Liver (tissue), 3 donors: Measurements from ENCODE around the gene UBTD1.

Experiments used
- CTCF ChIP-seq: fragments of 150-350 bp; IDR thresholded peaks from 2 replicates; pipeline ENCODE4 v1.5.1; 2017; ENCODE audit warnings: improper control_type of control experiment, low read depth, low read length; ENCODE audit not compliant: missing input control
- EGR1 ChIP-seq, 2 donors: IDR thresholded peaks; 2 replicates each; pipeline ENCODE4 v1.6.1; 2016 to 2018; ENCODE audit warnings: antibody characterized with exemption in 2 of 2, low read depth in 2 of 2
- FOXA1 ChIP-seq: IDR thresholded peaks from 2 replicates; pipeline ENCODE4 v1.6.1; 2016; ENCODE audit warnings: antibody characterized with exemption
- GABPA ChIP-seq, 2 donors: IDR thresholded peaks in 1 of 2; conservative IDR thresholded peaks in 1 of 2; 2 replicates each; pipeline ENCODE4 v1.6.1; 2016; ENCODE audit warnings: antibody characterized with exemption in 2 of 2, mild to moderate bottlenecking in 1 of 2, moderate library complexity in 1 of 2
- HNF4A ChIP-seq, 2 donors: conservative IDR thresholded peaks; 2 replicates each; pipeline ENCODE4 v1.6.1; 2016; ENCODE audit warnings: antibody characterized with exemption in 2 of 2, mild to moderate bottlenecking in 2 of 2
- JUND ChIP-seq, 2 donors: IDR thresholded peaks; 2 replicates each; pipeline ENCODE4 v1.6.1; 2016; ENCODE audit warnings: antibody characterized with exemption in 2 of 2
- NR2F2 ChIP-seq: IDR thresholded peaks from 2 replicates; pipeline ENCODE4 v1.6.1; 2016; ENCODE audit warnings: antibody characterized with exemption
- RAD21 ChIP-seq, 2 donors: IDR thresholded peaks; 2 replicates each; pipeline ENCODE4 v1.6.1; 2016; ENCODE audit warnings: antibody characterized with exemption in 2 of 2, mild to moderate bottlenecking in 2 of 2
- REST ChIP-seq: IDR thresholded peaks from 2 replicates; pipeline ENCODE4 v1.6.1; 2016; ENCODE audit warnings: antibody characterized with exemption, mild to moderate bottlenecking
- SP1 ChIP-seq: IDR thresholded peaks from 2 replicates; pipeline ENCODE4 v1.6.1; 2018; ENCODE audit warnings: antibody characterized with exemption, mild to moderate bottlenecking
- TAF1 ChIP-seq: conservative IDR thresholded peaks from 2 replicates; pipeline ENCODE4 v1.6.1; 2016; ENCODE audit warnings: antibody characterized with exemption, mild to moderate bottlenecking
- YY1 ChIP-seq: IDR thresholded peaks from 2 replicates; pipeline ENCODE4 v1.6.1; 2016; ENCODE audit warnings: antibody characterized with exemption, mild to moderate bottlenecking
- ZBTB33 ChIP-seq: IDR thresholded peaks from 2 replicates; pipeline ENCODE4 v1.6.1; 2016; ENCODE audit warnings: antibody characterized with exemption
- donor health status: healthy.
- donor health status: healthy.

- no peak for TF ChIP-seq CTCF
- TF ChIP-seq GABPA (IDR thresholded peaks at IDR 0.05 in 1 of 2, conservative IDR thresholded peaks at IDR 0.05 in 1 of 2): no peak
- no peak for TF ChIP-seq ZBTB33
- no peak for TF ChIP-seq JUND (IDR thresholded peaks at IDR 0.05)
- no peak for TF ChIP-seq NR2F2
- TF ChIP-seq REST: no peak
- no peak for TF ChIP-seq YY1
- no peak for TF ChIP-seq SP1
- TF ChIP-seq FOXA1: no peak
- no peak for TF ChIP-seq RAD21 (IDR thresholded peaks at IDR 0.05)
- no peak for TF ChIP-seq HNF4A (conservative IDR thresholded peaks at IDR 0.05)
- no peak for TF ChIP-seq EGR1 (IDR thresholded peaks at IDR 0.05; ENCODE audit: low read depth in 2 of 2)
- no peak for TF ChIP-seq TAF1
Measured at GRCh38 chr10:97483506-97483905, 15.2 kb upstream of the UBTD1 start.
